Karpas-422 (cell line): Measurements from ENCODE around the gene ACOX3. TPM values are rescaled to one million over a fixed set of nuclear protein-coding genes. Genes with fewer than 3 reads are reported as not detected.
"Not testable (repeated sequence)": the region's sequence is repeated elsewhere in the genome, so short reads cannot be mapped to it uniquely, and the experiment has no call there.

ENCODE experiments used
- DNase-seq: peaks from one replicate; pipeline ENCODE4 v3.0.0-alpha.2; 2015
- H2AFZ ChIP-seq: fragments of 200-600 bp; sonication (generic); 2 replicates; pipeline ENCODE4 v1.6.1; 2014; ENCODE audit warnings: antibody characterized with exemption, low read length, mixed read lengths
- H3K27ac ChIP-seq: fragments of 200-600 bp; sonication (generic); 2 replicates; pipeline ENCODE4 v1.5.1; 2014; ENCODE audit warnings: mild to moderate bottlenecking, low read length, moderate library complexity
- H3K27me3 ChIP-seq: fragments of 200-600 bp; sonication (generic); 2 replicates; pipeline ENCODE4 v1.6.1; 2014; ENCODE audit warnings: low read length, mixed read lengths
- H3K36me3 ChIP-seq: fragments of 200-600 bp; sonication (generic); 2 replicates; pipeline ENCODE4 v1.6.1; 2014; ENCODE audit warnings: low read length, mixed read lengths; ENCODE audit not compliant: insufficient read depth
- H3K4me1 ChIP-seq: fragments of 200-600 bp; sonication (generic); 2 replicates; pipeline ENCODE4 v1.6.1; 2014; ENCODE audit warnings: mild to moderate bottlenecking, low read length, mixed read lengths
- H3K4me2 ChIP-seq: fragments of 200-600 bp; sonication (generic); 2 replicates; pipeline ENCODE4 v1.6.1; 2014; ENCODE audit warnings: low read length, low read depth, mild to moderate bottlenecking; ENCODE audit not compliant: poor library complexity, severe bottlenecking
- H3K4me3 ChIP-seq: fragments of 200-600 bp; sonication (generic); 2 replicates; pipeline ENCODE4 v1.5.1; 2014; ENCODE audit warnings: mild to moderate bottlenecking, antibody characterized with exemption, low read length, mixed read lengths
- H3K79me2 ChIP-seq: fragments of 200-600 bp; sonication (generic); 2 replicates; pipeline ENCODE4 v1.6.1; 2014; ENCODE audit warnings: mild to moderate bottlenecking, low read length, mixed read lengths
- H3K9ac ChIP-seq: fragments of 200-600 bp; sonication (generic); 2 replicates; pipeline ENCODE4 v1.6.0; 2014; ENCODE audit warnings: low read length
- H3K9me2 ChIP-seq: fragments of 200-600 bp; sonication (generic), shearing (Covaris generic); replicated peaks from 2 replicates; pipeline ENCODE4 v1.6.0; 2014; ENCODE audit warnings: mild to moderate bottlenecking, low read length, moderate library complexity; ENCODE audit not compliant: insufficient read depth
- H3K9me3 ChIP-seq: fragments of 300-700, 200-600 bp; sonication (generic); 2 replicates; pipeline ENCODE4 v1.6.1; 2014; ENCODE audit warnings: low read length, mixed read lengths
- H4K20me1 ChIP-seq: fragments of 200-600 bp; sonication (generic); 2 replicates; pipeline ENCODE4 v1.6.1; 2014; ENCODE audit warnings: mild to moderate bottlenecking, antibody characterized with exemption, low read length, low read depth; ENCODE audit not compliant: insufficient read depth
- total RNA-seq: library from RNA; depleted of rRNA; stranded (reverse); fragments of >200 nt; shearing (Covaris generic); gene quantifications from 2 replicates; pipeline ENCODE4 v1.2.3, GENCODE V29; 2014; ENCODE audit warnings: low replicate concordance

ACOX3 gene
- total RNA-seq, 1 experiment from 2014 or later = 17.6 TPM

DNA sequence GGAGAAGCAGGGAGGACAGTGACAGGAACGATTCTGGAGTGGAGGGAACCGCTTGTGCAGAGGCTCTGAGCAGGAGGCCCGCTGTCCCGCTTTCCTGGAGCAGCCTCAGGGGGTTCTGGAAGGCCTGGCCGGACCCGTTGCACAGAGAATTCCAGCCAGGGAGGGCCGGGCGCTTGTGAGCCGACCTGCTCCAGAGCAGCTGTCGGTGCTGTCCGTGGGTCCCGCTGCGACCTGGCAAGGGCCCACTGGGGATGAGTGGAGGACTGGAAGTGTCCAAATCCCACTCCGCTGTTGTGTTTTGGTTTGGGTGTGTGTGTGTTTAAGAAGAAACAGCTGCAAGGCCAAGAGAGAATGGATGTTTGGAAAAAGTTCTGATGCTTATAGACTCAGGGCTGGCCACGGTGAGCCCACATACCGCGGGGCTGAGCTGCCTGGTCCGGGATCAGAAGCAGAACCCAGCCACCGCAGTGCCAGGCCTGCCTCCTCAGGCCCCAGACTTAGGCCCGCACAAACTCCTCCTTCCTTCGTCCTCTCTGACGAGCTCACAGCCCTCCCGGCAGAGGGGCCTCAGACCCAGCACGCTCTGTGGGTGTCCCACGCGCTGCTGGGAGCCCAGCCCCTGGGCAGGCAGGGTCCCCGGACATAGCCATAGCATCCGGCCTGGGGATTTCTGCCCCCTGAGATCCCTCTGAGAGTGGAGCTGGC lies 97.1 kb downstream of the ACOX3 start:
- Histone ChIP-seq H3K27me3 (no peaks in the 10 kb centered on the region), H4K20me1 (no peaks in the 10 kb centered on the region), H3K4me2 (no peak overlapping the region), H3K79me2 (no peaks in the 10 kb centered on the region), H3K9me2 (no peaks in the 10 kb centered on the region), H3K36me3 (no peaks in the 10 kb centered on the region), H2AFZ (no peak overlapping the region), H3K9ac (no peak overlapping the region), H3K4me3 (no peak overlapping the region), H3K9me3 (no peaks in the 10 kb centered on the region), H3K4me1 (no peaks in the 10 kb centered on the region), H3K27ac (no peak overlapping the region)
- no peak for DNase-seq

DNA sequence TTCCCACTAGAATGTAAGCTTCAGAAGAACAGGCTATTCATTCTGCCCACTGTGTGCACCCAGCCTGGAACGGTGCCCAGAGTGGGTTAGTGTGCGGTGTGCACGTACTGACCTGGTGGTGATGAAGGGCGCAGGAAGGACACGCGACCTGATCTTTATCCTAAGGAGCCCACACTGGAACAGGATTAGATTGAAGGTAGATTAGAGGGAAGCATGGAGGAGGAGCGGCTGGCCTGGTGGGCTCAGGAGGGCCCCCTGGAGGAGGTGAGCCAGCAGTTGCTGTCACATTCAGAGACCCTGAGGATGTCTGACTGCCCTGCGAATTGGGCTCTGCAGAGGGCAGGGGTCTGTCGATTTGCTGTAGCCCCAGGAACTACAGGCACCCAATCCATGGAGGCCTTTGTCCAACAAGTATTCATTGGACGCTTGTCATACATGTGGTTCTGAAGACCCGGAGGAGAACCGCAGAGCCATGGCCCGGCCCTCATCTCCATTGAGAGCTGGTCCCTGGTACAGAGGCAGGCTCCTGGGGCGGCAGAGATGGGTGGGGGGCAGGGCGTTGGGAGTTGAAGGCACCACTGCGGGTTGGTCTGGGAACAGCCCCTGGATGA lies 97.8 kb downstream of the ACOX3 start:
- Histone ChIP-seq H3K27me3 (no peaks in the 10 kb centered on the region), H2AFZ (no peak overlapping the region), H3K9me3 (no peaks in the 10 kb centered on the region), H3K36me3 (no peaks in the 10 kb centered on the region), H3K79me2 (no peaks in the 10 kb centered on the region), H3K4me3 (no peak overlapping the region), H3K27ac (no peak overlapping the region), H3K9me2 (no peaks in the 10 kb centered on the region), H3K9ac (no peak overlapping the region), H4K20me1 (no peaks in the 10 kb centered on the region), H3K4me2 (no peak overlapping the region), H3K4me1 (no peaks in the 10 kb centered on the region)
- no peak for DNase-seq

DNA sequence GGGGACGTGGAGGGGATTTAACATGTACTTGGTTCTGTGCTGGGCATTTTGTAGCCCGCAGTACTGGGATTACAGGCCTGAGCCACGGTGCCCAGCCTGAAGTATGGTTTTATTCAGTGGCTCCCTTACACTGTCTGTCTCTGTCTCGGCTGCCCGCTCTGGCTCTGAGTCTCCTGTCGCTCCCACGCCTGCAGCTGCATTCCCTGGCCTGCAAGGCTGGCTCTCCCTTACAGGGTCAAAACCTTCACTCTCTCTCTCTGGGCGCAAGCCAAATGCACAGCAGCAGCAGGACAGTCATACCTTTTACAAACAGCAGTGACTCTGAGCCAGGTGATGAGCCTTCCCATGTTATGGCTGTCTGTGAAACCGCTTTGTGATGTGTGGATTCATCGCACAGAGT lies 98.8 kb downstream of the ACOX3 start:
- no peaks in the 10 kb centered on the region for H3K79me2 ChIP-seq
- DNase-seq = no peak
- no peaks in the 10 kb centered on the region for H3K9me2 ChIP-seq
- H3K36me3 ChIP-seq = no peaks in the 10 kb centered on the region
- H3K27ac ChIP-seq = no peak overlapping the region
- no peak overlapping the region for H3K9ac ChIP-seq
- H3K27me3 ChIP-seq = no peaks in the 10 kb centered on the region
- H3K9me3 ChIP-seq = no peaks in the 10 kb centered on the region
- no peak overlapping the region for H2AFZ ChIP-seq
- no peaks in the 10 kb centered on the region for H3K4me1 ChIP-seq
- no peak overlapping the region for H3K4me3 ChIP-seq
- H3K4me2 ChIP-seq = no peak overlapping the region
- H4K20me1 ChIP-seq = no peaks in the 10 kb centered on the region

DNA sequence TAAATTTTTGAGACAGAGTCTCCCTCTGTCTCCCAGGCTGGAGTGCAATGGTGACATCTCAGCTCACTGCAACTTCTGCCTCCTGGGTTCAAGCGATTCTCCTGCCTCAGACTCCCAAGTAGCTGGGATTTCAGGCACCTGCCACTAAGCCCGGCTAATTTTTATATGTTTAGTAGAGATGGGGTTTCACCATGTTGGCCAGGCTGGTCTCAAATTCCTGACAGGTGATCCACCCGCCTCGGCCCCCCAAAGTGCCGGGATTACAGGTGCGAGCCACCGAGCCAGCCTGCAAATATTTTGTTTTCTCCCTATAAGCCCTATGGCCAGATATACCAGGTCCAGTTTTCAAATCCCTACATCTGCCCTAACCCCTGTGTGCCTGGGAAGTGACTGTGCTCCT lies 99.2 kb downstream of the ACOX3 start:
- not testable (repeated sequence) for H3K36me3 ChIP-seq, H3K27ac ChIP-seq, H3K4me2 ChIP-seq, H3K79me2 ChIP-seq, H3K9me2 ChIP-seq, H4K20me1 ChIP-seq, DNase-seq, H3K9ac ChIP-seq, H3K4me1 ChIP-seq, H3K4me3 ChIP-seq, H2AFZ ChIP-seq, H3K27me3 ChIP-seq, H3K9me3 ChIP-seq

DNA sequence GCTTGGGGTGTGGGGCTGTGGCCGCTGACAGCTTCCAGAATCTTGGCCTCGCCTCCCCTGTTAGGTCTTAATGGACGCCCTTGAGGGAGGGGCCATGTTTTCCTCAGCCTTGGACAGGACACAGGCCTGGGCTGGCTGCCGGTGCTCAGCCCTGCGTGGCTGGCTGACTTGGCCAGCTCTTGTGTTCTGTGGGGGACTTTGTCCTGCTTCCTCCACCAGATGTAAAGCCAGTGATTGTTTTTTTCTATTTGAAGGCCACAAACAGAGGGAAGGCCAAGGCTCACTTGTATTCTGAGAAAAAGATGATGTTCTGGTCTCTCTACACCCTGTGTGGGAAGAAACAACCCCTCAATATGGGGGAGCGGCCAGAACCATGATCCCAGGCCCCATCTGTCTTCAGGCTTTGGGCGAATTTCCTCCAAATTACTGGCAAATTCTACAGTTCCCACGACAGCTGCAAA lies 99.7 kb downstream of the ACOX3 start:
- no peaks in the 10 kb centered on the region for H3K79me2 ChIP-seq
- H3K9me2 ChIP-seq = no peaks in the 10 kb centered on the region
- H4K20me1 ChIP-seq = no peaks in the 10 kb centered on the region
- no peak overlapping the region for H3K4me2 ChIP-seq
- no peak overlapping the region for H3K9ac ChIP-seq
- H2AFZ ChIP-seq = no peak overlapping the region
- no peaks in the 10 kb centered on the region for H3K4me1 ChIP-seq
- no peak overlapping the region for H3K27ac ChIP-seq
- no peaks in the 10 kb centered on the region for H3K36me3 ChIP-seq
- H3K9me3 ChIP-seq = no peaks in the 10 kb centered on the region
- DNase-seq = no peak
- H3K27me3 ChIP-seq = no peaks in the 10 kb centered on the region
- H3K4me3 ChIP-seq = no peak overlapping the region

DNA sequence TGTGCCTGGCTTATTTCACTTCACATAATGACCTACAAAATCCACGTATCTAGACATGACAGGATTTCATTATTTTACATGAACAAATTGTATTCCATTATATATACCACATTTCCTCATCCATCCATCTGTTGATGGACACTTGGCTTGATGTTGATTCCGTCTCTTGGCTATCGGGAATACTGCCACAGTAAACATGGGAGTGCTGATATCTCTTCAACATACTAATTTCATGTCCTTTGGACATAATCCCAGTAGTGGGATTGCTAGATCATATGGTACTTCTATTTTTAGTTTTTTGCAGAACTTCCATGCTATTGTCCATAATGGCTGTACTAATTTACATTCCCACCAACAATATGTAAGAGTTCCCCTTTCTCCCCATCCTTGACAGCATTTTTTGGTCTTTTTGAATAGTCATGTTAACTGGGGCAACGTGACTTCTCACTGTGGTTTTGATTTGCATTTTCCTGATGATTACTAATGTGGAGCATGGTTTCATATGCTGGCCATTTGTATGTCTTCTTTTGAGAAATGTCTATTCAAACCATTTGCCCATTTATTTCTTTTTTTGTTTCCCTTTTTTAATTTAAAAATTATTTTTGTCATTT lies 102.1 kb downstream of the ACOX3 start:
- Histone ChIP-seq H3K9ac (no peak overlapping the region), H3K9me3 (no peaks in the 10 kb centered on the region), H2AFZ (no peak overlapping the region), H3K4me1 (no peaks in the 10 kb centered on the region), H3K27me3 (no peaks in the 10 kb centered on the region), H3K4me3 (no peak overlapping the region), H4K20me1 (no peaks in the 10 kb centered on the region), H3K27ac (no peak overlapping the region), H3K79me2 (no peaks in the 10 kb centered on the region), H3K36me3 (no peaks in the 10 kb centered on the region), H3K4me2 (no peak overlapping the region), H3K9me2 (no peaks in the 10 kb centered on the region)
- no peak for DNase-seq

DNA sequence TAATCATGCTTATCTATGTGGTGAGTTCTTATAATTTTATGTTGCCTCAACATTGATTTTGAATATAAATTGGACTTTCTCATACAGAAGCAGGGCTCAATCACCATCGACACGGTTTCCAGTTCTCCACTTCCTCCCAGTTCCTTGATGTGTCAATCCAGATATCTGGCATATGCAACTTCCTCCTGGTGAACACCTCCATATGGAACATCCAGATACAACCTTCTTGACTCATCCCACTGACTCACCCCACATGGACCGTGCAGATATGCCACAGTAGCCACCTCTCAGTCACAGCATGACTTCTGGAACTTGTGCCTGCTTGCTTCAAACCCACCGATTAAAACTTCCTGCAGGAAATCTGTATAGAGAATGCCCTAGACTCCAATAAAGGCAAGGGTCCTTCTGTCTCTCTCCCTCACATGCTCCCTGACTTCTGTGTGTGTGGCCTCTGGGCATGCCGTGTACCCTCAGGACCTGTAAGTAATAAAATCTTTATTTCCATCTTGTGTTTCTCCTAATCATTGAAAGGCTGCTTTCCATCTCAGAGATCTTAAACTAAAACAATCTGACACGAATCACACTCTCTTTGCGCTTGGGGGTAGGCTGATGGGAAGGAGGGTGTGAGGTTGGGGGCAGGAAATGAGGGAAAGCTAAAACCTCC lies 104.0 kb downstream of the ACOX3 start:
- Histone ChIP-seq H3K9me2 (no peaks in the 10 kb centered on the region), H3K27me3 (no peaks in the 10 kb centered on the region), H3K36me3 (no peaks in the 10 kb centered on the region), H3K4me1 (no peaks in the 10 kb centered on the region), H3K4me3 (no peak overlapping the region), H3K4me2 (no peak overlapping the region), H3K27ac (no peak overlapping the region), H3K9ac (no peak overlapping the region), H3K9me3 (no peaks in the 10 kb centered on the region), H4K20me1 (no peaks in the 10 kb centered on the region), H2AFZ (no peak overlapping the region), H3K79me2 (no peaks in the 10 kb centered on the region)
- no peak for DNase-seq

DNA sequence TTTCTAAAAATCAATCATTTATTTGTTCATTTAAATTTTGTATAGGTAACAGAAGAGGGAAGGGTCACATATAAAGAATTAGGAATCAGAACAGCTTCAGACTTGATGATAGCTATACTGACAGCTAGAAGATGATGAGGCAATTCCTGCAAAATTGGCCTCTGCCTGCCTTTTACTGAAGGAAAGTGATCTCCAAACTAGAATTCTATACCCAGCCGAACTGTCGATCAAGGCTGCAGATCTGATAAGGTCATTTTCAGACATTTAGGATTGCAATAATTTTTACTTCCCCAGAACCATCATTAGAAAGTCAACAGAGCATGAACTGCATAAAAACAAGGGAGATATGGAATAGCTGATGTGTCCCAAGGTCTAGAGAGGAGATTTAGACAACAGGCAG lies 104.7 kb downstream of the ACOX3 start:
- no peaks in the 10 kb centered on the region for H3K4me1 ChIP-seq
- no peak overlapping the region for H3K9ac ChIP-seq
- H4K20me1 ChIP-seq = no peaks in the 10 kb centered on the region
- no peak overlapping the region for H2AFZ ChIP-seq
- H3K9me3 ChIP-seq = no peaks in the 10 kb centered on the region
- no peak overlapping the region for H3K4me3 ChIP-seq
- H3K27me3 ChIP-seq = no peaks in the 10 kb centered on the region
- no peak overlapping the region for H3K4me2 ChIP-seq
- no peak overlapping the region for H3K27ac ChIP-seq
- H3K79me2 ChIP-seq = no peaks in the 10 kb centered on the region
- H3K9me2 ChIP-seq = no peaks in the 10 kb centered on the region
- no peak for DNase-seq
- no peaks in the 10 kb centered on the region for H3K36me3 ChIP-seq
